Omental fat pad (tissue), 4 donors: Measurements from ENCODE around the gene NCAPG2. TPM values are rescaled to one million over a fixed set of nuclear protein-coding genes. Genes with fewer than 3 reads are reported as not detected.

Experiments used
- ATAC-seq: fragments of 150-250 bp; one replicate; pipeline ENCODE4 v1.9.1; 2016; ENCODE audit warnings: mild to moderate bottlenecking, moderate library complexity; ENCODE audit not compliant: low FRiP score
- DNase-seq: peaks from one replicate; pipeline ENCODE4 v3.0.0-alpha.2; 2019; ENCODE audit warnings: low spot score
- total RNA-seq, 4 donors: library from RNA; depleted of rRNA; stranded (reverse); fragments of >200 nt; gene quantifications; one replicate each; pipeline ENCODE4 v1.1.0, GENCODE V29; 2016
- TF ChIP-seq, protein P1 (sequence below), 3 donors: fragments of 450-650 bp; IDR thresholded peaks; one replicate each; pipeline ENCODE4 v1.5.1; 2016 to 2017; ENCODE audit warnings: antibody characterized with exemption in 3 of 3, mild to moderate bottlenecking in 3 of 3, moderate library complexity in 2 of 3

Gene NCAPG2
- total RNA-seq, 4 donors from 2014 or later = 5.0 to 9.4 (median 8.7) TPM

DNA sequence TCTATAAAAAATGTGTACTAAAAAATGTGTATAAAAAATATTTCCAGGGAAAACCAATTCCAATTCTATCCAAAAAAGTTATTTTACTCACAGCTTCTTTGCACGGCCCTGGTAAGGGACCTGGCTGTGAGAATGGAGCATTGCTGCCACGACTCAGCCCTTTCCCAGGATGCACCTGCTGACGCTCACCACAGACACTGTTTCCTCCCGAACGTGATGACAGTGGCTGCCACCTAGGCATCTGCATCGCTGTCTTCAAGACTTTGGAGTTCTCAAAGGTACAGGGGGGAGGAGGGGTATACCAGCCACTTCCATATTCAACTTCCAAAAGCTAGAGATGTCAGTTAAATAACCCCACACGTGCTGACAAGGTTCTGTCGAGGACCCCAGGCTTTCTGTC lies 93.1 kb downstream of the NCAPG2 start:
- ATAC-seq (no peak), DNase-seq (no peak)
- TF ChIP-seq, protein P1, sequence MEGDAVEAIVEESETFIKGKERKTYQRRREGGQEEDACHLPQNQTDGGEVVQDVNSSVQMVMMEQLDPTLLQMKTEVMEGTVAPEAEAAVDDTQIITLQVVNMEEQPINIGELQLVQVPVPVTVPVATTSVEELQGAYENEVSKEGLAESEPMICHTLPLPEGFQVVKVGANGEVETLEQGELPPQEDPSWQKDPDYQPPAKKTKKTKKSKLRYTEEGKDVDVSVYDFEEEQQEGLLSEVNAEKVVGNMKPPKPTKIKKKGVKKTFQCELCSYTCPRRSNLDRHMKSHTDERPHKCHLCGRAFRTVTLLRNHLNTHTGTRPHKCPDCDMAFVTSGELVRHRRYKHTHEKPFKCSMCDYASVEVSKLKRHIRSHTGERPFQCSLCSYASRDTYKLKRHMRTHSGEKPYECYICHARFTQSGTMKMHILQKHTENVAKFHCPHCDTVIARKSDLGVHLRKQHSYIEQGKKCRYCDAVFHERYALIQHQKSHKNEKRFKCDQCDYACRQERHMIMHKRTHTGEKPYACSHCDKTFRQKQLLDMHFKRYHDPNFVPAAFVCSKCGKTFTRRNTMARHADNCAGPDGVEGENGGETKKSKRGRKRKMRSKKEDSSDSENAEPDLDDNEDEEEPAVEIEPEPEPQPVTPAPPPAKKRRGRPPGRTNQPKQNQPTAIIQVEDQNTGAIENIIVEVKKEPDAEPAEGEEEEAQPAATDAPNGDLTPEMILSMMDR (IDR thresholded peaks at IDR 0.05) = no peak

DNA sequence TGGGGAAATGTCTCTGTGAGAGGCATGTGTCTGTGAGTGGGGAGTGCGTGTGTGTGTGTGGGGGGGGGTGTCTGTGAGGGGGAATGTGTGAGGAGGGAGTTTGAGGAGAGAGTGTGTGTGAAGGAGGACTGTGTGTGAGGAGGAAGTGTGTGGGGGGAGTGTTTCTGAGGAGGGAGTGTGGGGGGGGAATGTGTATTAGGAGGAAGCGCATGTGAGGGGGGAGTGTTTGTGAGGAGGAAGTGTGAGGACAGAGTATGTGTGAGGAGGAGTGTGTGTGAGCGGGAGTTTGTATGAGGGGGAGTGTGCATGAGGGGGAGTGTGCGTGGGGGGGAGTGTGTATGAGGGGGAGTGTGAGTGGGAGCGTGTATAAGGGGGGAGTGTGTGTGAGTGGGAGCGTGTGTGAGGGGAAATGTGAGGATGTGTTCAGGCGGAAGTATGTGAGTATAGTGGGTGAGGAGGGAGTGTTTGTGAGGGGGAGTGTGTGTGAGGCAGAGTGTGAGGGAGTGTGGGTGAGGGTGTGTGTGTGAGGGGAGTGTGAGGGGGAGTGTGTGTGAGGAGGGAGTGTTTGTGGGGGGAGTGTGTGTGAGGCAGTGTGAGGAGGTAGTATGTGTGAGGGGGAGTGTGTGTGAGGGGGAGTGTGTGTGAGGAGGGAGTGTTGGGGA lies 95.2 kb downstream of the NCAPG2 start:
- DNase-seq (no peak), ATAC-seq (no peak)
- TF ChIP-seq, protein P1 (IDR thresholded peaks at IDR 0.05) = no peak

DNA sequence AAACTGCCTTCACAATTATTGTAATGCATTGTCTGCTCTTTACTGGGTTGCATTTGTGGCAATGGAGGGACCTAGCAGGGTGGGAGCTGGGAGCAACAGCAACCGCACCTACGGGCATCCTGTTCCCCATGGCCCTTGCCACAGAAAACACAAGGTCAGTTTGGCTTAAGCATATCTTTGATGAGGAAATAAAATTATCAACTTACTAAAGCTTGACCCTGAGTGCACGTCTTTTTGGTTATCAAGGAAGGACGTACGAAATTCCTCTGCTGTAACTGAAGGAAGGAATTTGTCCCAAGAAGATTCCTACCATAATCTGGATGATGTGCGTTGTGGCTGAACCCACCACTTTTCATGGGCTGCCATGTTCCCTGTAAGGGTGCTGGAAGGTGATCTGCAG lies 97.0 kb downstream of the NCAPG2 start:
- no peak for ATAC-seq
- TF ChIP-seq, protein P1 (IDR thresholded peaks at IDR 0.05) = no peak
- DNase-seq = no peak

DNA sequence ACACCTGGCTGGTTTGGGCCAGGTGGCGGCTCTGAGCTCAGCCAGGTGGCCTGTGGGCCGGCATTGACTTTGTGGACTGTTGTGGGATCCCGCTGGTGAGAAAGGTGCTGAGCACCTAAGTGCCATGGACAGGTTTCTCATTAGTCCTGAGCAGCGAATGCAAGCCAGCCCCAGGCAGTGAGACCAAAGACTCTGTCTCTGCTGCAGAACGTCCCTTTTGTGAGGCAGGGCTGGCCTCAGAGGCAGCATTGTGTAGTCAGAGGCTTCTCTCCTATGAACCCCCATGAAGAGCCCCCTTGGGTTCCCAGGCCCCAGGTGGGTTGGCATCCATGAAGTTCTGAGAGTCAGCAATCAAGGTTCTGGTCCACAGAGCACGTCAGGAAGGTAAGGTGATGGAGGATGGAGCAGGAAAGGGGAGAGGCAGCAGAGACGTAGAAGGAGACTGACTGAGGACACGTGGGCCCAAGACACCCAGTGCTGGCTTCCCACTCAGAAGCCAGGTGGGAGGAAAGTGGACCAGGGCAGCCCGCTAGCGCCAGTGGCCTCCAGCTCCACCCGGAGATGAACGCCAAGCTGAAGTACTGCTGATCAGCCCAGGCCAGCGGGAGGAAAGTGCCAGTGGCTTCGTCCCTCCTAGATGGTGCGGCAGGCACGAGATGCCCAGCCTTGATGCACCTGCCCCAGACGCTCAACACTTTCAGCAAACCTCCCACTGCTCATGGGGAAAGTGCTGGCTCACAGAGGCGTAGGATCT lies 97.8 kb downstream of the NCAPG2 start:
- ATAC-seq = no peak
- TF ChIP-seq, protein P1 (IDR thresholded peaks at IDR 0.05) = no peak
- DNase-seq = no peak

DNA sequence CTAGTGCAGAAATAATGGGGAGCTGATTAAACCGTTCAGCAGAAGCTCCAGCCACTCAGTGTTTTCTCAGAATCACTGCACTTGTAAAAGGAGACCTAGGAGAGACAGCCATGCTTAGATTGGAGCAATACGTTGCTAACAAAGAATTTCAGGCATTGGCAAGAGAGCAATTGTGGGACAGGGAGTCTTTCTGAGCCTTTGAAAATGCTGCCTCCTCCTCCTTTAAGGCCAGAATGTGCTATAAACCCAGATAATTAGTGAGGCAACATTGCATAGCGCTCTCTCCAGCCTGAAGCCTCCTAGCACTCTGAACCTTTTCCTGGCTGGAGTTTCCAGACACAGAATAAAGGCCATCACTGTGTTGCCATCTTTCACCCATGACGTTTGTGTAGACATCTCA lies 98.5 kb downstream of the NCAPG2 start:
- TF ChIP-seq, protein P1 (IDR thresholded peaks at IDR 0.05) = no peak
- no peak for DNase-seq
- ATAC-seq = no peak

DNA sequence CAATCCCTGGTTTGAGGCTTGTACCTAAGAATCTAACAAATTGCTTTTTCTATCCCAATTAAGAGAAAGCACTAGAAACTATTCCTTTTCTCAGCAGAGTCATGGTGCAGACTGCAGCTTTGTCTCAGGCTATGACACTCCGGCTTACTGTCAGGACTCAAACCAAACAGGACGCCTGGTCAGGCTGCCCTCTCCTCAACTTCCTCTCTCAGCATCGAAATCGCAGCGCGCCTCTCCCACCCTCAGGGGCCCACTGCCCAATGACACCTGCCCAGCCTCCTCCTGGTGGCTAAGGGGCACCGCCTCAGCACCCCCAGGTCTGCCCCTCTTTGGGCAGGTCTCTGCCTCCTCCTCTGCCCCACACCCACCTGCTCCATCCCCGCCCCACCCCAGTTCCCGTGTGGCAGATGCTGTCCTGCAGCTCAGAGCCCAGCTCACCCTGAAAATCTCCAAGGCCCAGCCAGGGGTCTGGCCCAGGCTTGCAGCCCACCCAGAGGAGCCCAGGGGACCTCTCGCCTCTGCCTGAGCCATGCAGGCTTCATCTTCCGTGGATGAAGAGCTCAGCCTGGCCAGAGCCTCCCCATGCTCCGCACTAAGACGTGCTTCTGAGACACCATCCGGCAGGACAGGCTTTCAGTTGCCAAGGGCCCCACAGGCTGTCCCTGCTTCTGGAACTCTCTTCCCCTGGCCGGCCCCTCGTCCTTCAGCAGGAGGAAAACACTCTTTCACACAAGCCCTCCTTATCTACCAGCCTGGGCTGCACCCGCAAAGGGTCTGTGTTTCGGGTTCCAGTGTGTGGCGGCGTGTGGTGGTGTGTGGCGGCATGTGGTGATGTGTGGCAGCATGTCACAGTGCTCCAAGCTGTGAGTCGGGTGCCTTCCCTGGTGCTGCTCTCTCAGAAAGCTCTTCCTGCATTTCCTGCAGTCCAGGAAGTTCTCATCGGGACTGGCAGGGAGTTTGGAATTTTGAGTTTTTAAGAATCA lies 100.5 kb downstream of the NCAPG2 start:
- DNase-seq (no peak), ATAC-seq (no peak)
- TF ChIP-seq, protein P1 (IDR thresholded peaks at IDR 0.05) = no peak
